A204.1 (cell line): ENCODE measurements around the gene CRYBG3.
A peak's percentile ranks its signal among the peaks of the same experiment; 100 is the strongest.

Experiments used
- FAIRE-seq: peaks from 2 replicates; lab custom pipeline; 2012; peaks lifted over from hg19 to GRCh38; lab: Jason Lieb, UNC

The CRYBG3 gene

GRCh38 chr3:97838393-97838792 lies 16.6 kb downstream of the CRYBG3 start:
- no peak for FAIRE-seq

DNA sequence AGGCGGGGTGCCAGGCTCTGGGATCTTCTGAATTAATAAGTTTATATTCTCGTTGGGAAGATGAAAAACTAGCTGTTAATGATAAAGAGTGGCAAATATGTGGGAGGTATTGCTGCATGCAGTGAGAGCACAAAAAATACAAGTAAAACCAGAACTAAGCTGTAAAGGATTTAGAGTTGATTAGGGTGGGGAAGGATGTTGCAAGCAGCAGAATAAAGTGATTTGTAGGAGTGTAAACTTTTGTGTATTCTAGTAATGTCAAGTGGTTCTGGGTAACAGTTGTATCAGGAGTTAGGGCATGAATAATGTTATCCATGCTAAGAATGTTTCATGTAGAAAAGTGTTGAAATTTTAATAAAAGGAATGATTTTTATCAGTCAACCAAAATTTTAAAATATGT lies 18.1 kb downstream of the CRYBG3 start:
- peak; percentile 14 for FAIRE-seq

DNA sequence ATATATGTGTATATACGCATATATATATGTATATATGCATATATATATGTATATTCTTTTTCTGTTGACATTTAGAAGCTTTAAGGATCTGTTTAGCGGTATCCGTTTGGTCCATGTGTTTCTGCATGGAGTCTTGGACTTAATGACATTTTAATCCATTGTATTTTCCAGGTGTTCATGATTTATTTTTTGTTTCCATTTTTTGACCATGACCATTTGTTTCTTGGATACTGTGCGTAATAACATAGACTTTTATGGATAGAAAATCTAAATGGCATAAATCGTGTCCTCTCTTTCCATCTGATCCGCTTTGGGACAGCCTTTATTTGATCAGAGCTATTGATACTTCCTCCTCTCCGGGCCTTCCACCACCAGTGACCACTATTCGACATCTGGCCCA lies 19.5 kb downstream of the CRYBG3 start:
- no peak for FAIRE-seq

GRCh38 chr3:97841956-97842355 lies 20.1 kb downstream of the CRYBG3 start:
- no peak for FAIRE-seq

GRCh38 chr3:97848779-97849178 lies 27.0 kb downstream of the CRYBG3 start:
- FAIRE-seq, result no peak

GRCh38 chr3:97857401-97857800 lies 35.6 kb downstream of the CRYBG3 start:
- no peak for FAIRE-seq

DNA sequence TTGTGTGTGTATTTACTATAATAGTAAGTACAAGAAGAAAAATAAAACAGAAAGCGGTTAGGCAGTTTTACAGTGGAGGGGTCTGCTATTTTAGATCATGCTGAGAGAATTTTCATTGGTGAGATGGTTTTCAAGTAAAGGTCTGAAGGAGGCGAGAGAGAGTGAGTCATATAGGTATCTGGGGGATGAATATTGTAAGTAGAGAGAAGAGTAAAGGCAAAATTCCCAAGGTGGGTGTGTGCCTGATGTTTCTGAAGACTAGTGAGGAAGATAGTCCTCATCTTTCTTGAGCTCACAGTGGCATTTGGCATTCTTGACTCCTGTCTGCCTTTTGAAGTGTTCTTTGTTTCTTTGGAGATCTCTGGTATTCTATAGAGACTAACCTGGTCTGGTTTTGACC lies 38.6 kb downstream of the CRYBG3 start:
- FAIRE-seq, result no peak

GRCh38 chr3:97862582-97862981 lies 40.8 kb downstream of the CRYBG3 start:
- no peak for FAIRE-seq

DNA sequence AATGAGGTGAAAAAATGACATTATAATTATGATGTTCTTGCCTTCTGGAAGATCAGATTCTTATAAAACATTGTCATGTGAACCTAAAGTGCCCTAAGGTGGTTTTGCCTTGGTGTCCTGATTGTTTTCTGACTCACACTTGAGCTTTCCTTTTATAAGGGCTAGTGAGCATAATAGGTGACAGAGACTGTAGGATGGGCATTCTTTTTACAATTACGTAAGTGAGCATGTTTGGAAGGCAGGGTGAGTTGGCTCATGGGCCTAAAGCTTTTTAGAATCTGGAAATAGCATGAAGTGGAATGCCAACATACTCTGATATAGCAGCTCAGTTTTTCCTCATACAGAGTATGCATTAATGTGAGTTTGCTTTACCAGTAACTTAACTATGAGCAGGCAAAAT lies 41.2 kb downstream of the CRYBG3 start:
- no peak for FAIRE-seq

GRCh38 chr3:97863775-97864174 lies 42.0 kb downstream of the CRYBG3 start:
- no peak for FAIRE-seq

DNA sequence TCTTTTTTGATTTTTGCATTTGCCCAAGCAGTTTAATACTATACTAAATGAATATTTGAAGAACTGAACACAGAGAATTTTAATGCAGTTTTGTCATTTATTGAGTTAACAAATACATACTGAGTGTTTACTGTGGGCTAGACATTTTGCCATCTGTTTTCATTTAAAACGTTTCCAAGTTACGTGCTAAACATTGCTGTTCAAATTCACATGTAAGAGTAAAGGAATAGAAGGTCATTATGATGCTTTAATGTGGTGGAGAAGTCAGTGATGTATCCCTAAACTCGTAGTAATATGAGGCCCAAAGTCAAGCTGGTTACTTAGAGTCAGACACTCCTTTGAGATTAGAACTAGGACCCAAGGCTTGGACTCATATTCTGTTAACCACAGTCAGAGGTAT lies 49.4 kb downstream of the CRYBG3 start:
- FAIRE-seq, result no peak

DNA sequence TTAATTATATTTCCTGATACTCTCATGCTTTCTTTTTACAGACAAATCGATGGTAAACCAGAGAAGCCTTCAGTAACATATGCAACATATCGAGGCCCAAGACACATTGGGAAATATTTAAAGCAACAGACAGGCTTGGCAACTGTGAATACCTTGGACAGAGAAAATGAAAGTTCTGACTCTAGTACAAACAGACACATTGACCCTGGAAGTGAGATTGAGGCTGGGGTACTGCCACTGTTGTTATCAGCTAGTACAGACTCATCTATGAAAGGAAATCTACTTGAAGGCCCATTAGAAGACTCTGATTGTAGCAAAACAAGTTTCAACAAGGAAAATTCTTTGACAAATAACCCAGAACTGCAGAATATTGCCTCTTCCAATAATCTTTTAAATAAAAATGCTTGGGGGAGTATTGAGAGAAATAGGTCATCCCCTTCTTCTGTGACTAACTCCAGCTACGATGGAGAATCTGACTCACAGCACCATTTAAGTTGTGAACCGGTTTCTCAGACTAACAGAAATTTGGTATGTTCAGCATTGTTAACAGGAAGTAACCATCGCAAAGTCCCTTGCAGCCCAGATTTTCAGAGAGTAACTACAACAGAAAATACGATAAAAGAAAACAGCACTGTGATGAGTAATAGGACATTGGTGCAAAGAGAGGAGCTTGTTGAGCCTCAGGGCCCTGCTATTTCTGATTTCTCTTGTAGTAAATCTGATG lies 50.2 kb downstream of the CRYBG3 start:
- no peak for FAIRE-seq

- no peak for FAIRE-seq
Measured at GRCh38 chr3:97872525-97873042, 50.8 kb downstream of the CRYBG3 start.

DNA sequence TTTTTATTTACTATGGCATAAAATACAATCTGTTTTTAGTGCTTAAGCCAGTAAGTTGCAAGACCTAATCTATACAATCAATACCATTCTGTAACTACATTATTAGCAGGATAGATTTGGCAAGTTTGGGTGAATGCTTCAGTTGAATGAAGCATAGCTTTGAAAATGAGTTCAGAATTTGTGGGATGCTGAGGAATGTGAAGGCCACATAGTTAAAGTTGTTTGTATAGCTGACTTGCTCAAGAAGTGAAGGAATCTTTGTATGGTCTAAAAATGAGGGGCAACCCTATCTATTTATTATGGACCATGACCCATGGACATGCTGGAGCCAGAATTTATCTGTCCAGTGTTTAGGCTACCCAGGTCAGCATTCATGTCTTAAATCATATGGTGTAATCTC lies 58.5 kb downstream of the CRYBG3 start:
- FAIRE-seq, result no peak

DNA sequence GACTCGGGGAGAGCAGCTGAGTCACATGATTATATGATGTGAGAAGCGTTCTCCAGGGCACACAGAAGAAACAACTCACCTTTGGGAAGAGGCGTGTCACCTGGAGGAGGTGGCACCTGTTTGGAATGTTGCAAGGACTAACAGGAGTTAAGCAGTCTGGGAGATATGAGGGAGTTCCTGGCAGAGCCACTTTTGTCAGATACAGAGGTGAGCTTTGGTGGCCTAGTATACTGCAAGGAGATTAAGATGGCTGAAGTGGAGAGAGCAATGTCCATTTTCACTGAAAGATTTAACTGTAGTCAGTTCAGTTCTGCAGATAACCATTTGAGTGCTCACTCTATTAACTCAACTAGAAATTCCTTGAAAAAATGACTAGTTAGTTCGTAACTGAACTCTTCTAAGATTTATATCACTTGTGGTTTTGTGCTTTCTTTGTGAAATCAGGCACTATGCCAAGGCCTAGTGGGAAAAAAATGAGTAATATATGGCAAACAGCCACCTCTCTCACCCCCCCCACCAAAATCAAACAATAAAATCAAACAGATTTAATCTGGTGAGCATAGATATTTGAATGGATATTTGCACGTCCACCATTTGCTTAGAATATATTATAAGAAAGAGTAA lies 61.3 kb downstream of the CRYBG3 start:
- no peak for FAIRE-seq

DNA sequence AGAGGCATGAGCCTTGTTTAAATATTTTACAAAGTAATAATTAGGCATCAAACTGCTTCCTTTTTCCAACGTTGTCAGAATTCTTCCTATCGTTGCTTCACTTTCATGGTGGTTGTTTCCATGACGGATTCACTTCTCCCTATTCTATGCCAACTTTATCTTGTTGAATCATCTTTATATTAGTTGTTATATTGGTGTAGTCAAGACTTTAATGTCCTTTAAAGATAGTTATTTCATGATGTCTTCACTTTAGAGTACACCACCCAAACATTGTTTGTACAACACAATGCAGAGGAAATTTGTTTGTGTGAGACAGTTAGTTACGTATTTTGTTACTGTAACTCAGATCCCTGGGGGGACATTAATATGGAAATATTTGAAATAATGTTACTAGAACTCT lies 61.9 kb downstream of the CRYBG3 start:
- no peak for FAIRE-seq

DNA sequence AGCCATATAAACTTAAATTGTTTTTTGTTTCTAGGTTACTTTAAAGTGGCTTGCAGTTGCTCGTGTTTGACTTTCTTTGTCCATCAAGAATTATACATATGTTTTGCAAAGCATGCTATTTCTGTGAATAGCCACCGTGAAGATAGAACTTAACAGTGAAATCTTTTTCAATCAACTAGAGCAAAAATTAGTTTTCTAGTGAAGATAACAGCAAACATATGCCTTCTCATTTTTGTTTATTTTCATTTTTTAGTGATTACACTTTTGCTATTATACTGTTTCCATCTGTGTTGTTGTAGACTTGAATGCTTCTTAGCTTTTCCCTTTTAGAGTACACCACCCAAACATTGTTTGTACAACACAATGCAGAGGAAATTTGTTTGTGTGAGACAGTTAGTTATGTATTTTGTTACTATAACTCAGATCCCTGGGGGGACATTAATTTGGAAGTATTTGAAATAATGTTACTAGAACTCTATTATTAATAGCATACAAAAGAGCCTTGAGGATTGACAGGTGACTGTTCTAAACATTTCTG lies 62.8 kb downstream of the CRYBG3 start:
- no peak for FAIRE-seq

DNA sequence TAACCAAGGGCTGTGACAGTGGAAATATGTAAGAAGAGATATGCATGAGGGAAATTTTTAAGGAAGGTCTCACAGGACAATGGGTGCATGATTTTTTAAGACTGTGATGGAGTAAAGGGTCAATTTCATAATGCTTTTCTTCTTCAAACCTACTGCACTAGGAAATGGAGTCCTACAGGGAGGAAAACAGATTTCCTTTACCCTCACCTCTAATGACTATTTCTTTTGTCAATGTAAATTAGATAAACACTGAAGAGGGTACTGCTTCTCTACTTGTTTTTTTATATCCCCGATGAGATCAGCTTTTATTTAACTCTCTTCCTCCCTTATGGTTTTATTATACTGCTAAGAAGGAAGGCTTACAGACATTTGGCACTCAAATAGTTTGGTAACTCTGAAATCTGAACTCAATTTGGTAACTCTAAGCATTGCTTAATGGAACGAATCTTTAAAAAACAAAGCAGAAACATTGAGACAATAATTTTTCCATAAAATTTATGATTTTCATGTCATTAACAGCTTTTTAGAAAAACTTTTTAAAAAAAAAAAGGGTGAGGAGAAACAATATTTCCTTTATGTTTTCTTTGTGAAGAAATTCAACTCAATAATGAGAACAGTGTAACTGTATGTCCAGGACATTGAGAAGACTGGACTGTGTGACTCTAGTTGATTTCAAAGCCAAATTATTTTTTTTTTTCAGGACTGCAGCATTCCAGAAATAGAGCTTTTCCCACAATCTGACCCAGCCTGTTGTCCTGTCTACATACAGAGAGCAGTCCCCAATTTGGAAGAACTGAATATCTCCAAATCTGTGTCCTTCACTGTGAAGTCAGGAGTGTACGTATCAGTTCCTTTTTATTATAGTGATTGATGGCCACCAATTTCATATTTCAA lies 64.4 kb downstream of the CRYBG3 start:
- no peak for FAIRE-seq

DNA sequence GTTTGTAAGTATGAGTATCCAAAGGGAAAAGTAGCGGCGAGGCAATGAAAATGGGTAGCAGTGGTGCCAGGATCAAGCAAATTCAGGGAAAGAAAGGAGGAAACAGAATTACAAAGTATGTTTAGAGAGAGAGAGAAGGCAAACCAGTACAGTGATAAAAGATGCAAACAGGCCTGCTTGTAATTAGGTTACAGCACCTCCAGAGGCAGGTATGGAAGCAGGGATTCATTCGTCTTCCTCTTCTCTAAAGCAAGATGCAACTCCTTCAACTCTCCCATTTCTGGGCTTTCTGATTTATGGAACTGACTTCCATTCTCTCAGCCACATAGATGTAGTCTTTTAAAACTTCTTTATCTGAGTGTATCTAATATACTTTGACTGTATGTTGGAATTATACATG lies 68.0 kb downstream of the CRYBG3 start:
- no peak for FAIRE-seq

DNA sequence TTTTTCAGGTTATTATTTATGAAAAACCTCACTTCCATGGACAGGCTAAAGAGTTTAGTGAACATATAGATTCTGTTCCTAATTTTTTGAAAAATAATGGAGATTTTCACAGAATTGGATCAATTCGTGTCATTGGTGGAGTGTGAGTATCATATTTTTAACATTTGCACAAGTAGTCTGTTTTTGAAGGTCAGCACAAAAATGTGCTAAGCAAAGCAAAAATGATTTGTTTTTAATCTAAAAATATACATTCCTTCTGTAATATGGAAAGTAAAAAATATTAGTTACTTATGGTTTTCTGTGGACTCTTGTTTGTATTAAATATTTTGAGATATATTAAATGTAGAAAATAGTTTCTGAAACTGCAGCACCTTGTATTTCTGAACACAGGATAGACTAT lies 71.0 kb downstream of the CRYBG3 start:
- FAIRE-seq, result no peak

GRCh38 chr3:97895216-97895615 lies 73.4 kb downstream of the CRYBG3 start:
- no peak for FAIRE-seq

- no peak for FAIRE-seq
Measured at GRCh38 chr3:97896129-97896528, 74.3 kb downstream of the CRYBG3 start.

GRCh38 chr3:97896547-97896946 lies 74.7 kb downstream of the CRYBG3 start:
- no peak for FAIRE-seq
